ENCODE measurements around the gene TPM4.

DNA sequence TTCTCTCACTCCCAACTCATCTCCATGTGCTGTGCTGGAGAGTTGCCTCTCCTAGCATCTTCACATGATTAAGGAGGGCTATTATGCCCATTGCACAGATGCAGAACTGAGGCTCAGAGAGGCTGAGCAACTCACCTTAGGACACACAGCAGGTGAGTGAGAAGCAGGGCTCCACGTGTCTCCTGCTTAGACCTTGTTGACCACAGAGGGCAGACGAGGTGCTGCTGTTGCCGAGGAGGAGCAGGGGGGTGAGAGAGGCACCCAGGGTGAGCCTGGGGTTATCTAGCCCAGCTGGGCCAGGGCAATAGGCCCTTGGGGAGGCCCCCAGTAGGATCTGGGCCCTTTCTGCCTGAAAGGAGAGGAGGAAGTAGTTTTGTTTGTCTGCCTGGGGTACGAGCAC lies 64.7 kb downstream of the TPM4 start:
- TF ChIP-seq, protein P1, sequence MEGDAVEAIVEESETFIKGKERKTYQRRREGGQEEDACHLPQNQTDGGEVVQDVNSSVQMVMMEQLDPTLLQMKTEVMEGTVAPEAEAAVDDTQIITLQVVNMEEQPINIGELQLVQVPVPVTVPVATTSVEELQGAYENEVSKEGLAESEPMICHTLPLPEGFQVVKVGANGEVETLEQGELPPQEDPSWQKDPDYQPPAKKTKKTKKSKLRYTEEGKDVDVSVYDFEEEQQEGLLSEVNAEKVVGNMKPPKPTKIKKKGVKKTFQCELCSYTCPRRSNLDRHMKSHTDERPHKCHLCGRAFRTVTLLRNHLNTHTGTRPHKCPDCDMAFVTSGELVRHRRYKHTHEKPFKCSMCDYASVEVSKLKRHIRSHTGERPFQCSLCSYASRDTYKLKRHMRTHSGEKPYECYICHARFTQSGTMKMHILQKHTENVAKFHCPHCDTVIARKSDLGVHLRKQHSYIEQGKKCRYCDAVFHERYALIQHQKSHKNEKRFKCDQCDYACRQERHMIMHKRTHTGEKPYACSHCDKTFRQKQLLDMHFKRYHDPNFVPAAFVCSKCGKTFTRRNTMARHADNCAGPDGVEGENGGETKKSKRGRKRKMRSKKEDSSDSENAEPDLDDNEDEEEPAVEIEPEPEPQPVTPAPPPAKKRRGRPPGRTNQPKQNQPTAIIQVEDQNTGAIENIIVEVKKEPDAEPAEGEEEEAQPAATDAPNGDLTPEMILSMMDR (IDR thresholded peaks at IDR 0.05 in 4 of 5, conservative IDR thresholded peaks at IDR 0.05 in 1 of 5): no peak
- TF ChIP-seq POLR2A (IDR thresholded peaks at IDR 0.05): no peak
